ENCODE data around the gene HSD3B7.

Gene HSD3B7

DNA sequence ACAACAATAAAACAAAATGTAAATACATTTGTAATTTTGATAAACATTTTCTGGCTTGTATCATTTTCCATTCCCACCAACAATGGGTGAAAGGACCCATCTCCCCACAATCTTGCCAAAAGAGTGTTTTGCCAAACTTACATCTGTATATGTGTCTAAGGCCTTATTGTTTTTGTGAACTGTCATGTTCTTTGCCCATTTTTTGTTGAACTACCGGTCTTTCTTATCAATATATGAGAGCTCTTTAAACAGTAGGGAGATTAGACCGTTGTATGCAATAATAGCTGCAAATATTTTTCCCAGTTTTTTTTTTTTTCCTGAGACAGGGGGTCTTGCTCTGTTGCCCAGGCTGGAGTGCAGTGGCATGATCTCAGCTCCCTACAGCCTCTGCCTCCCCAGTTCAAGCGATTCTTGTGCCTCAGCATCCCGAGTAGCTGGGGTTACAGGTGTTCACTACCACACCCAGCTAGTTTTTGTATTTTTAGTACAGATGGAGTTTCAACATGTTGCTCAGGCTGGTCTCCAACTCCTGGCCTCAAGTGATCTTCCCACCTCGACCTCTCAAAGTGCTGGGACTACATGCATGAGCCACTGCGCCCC lies 38.7 kb downstream of the HSD3B7 start:
- no peak for DNase-seq (ENCODE audit: low read depth)

DNA sequence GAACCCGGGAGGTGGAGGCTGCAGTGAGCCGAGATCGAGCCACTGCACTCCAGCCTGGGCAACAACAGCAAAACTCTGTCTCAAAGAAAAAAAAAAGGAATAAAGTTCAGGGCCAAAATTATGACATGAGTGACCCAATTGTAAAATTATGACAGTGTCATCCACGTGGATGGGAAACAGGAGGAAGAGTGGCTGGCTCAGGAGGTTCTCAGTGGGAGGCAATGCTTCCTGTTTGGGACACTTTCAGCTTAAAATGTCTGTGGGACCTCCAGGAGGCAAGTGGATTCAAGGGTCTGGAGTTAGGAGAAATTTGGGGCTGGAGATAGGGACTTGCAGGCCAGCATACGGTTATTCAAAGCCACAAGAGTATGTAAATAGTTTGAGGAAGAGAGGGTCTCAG lies 40.3 kb downstream of the HSD3B7 start:
- DNase-seq (ENCODE audit: low read depth): no peak

DNA sequence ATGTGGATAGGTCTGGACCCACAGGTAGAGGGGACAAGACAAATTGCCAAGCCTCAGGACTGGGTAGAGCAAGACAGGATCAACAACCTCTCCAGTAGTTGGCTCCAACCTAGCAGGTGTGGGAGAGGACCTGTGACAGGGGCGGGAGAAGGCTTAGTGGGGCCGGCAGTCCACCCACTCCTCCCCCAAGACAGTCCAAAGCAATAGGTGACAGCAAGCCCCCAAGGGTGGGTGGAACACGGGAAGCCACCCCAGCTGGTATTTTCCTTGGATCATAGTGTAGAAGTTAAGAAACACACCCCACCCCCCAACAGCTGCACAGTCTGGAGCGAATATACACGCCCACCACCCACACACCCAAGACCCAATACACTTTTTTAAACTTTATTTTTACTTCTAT lies 44.3 kb downstream of the HSD3B7 start:
- DNase-seq (ENCODE audit: low read depth): no peak

DNA sequence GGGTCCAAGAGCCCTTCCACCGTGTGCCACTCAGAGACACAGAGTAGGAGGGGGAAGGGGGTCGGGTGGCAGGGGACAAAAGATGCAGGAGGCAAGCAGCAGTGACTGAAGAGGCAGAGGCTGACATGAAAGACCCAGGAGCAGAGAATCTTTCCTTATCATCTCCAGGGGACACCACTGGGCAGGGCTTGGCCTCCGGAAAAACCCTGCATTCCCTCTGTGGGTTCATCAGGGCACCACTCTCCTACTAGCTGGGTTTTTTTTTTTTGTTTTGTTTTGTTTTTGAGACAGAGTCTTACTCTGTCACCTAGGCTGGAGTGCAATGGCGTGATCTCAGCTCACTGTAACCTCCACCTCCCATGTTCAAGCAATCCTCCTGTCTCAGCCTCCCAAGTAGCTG lies 46.3 kb downstream of the HSD3B7 start:
- DNase-seq (ENCODE audit: low read depth): no peak

DNA sequence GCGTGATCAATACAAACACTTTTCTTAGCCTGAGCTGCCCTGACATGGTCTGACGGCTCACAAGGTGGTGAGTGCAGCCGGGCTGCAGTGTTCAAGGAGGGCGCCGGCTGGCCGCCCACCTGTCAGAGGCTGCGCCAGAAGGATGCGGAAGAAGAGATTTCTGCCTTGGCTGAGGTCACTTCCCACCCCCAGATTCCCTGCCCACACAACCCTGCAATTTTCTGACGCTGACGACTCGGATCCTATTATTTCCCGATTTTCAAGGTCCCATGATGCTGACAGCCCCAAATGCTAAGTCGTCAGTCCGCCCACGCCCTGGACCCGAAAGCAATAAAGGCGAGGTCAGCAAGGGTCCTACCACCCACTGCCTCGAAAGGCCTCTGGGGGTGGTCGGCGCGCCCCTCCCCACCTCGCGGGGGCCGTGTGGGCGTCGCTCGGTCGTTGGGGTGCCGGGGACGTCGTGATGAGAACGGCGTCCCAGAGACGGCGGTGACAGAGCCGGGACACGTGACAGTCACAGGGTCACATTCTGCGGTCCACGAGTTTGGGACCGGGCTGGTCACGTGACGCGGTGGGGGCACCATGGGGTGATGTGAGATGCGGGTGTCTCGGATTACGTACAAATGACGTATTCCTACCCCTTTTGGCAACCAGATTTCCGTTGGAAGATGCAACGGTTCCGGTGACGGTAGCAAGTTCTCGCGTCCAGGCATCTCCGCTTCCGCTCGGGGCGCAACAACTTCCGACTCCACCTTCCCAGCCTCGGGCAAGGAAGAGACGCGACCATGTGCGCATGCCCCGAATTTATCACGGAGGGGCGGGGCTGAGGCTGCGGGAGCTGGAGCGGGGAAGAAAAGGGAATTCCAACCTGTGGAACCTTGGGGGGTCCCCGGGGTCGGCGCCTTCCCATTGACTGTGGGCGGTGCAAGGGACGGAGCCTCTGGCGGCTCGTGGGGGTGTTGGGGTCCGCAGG lies 48.0 kb downstream of the HSD3B7 start, which contains the start of gene STX4:
TSS of gene STX4 (plus strand) at position 823 of the 973 bp plus-strand sequence. CDS start 248 bp downstream, outside the sequence.
- DNase-seq (ENCODE audit: low read depth): peak; percentile 98

DNA sequence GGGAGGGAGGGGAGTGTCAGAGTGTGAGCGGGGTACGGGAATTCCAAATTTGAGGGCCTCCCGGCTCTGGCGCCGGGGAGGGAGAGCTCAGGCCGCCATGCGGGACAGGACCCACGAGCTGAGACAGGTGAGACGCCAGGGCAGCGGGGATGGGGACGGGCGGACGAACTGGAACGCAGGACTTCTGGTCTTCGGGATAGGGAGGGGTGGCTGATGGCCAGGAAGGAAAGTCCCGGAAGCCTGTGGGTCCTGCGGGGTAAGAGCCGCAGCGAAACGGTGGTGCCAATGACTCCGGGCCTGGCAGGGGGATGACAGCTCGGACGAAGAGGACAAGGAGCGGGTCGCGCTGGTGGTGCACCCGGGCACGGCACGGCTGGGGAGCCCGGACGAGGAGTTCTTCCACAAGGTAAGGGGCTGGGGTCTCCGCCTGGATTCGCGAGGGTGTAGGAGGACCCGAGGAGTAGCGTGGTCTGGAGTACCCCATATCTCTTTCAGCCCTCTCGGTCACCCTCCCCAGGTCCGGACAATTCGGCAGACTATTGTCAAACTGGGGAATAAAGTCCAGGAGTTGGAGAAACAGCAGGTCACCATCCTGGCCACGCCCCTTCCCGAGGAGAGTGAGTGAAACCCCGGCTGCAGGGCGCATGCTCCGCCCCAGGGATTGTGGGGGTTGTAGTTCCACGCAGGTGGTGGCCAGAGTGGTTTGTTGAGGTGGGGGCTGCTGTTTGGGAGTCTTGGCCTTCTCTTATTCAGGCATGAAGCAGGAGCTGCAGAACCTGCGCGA lies 48.9 kb downstream of the HSD3B7 start:
- peak; percentile 80 for DNase-seq (ENCODE audit: low read depth)

DNA sequence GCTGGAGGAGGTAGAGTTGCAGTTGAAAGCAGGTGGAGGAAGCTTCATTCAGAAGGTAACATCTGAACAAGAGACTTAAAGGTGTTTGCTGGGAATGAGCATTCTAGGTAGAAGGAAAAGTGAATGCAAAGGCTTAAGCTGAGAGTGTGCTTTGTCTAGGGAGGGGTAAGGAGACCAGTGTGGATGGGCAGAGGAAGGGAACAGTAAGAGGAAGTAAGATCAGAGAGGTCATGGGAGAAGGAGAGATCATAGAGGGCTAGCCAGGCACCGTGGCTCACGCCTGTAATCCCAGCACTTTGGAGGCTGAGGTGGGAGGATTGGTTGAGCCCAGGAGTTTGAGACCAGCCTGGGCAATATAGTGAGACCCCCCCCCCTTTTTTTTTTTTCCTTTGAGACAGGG lies 51.7 kb downstream of the HSD3B7 start:
- DNase-seq (ENCODE audit: low read depth): no peak
